Type B pancreatic cell (in vitro differentiated cells): ENCODE data around the gene TUNAR. TPM values are rescaled to one million over a fixed set of nuclear protein-coding genes. Genes with fewer than 3 reads are reported as not detected.

Experiments used
- DNase-seq: peaks from one replicate; pipeline ENCODE4 v3.0.0; 2021; ENCODE audit warnings: mixed read lengths; ENCODE audit not compliant: unreplicated experiment; ENCODE audit errors: extremely low spot score
- H3K27ac Mint-ChIP-seq: 2 replicates; pipeline ENCODE4 v1.8.0; 2021; ENCODE audit warnings: mild to moderate bottlenecking, mixed read lengths
- H3K27me3 Mint-ChIP-seq: 2 replicates; pipeline ENCODE4 v1.8.0; 2021; ENCODE audit warnings: mixed read lengths
- H3K36me3 Mint-ChIP-seq: 2 replicates; pipeline ENCODE4 v1.8.0; 2021; ENCODE audit warnings: mixed read lengths
- H3K4me1 Mint-ChIP-seq: one replicate; pipeline ENCODE4 v1.8.0; 2021; ENCODE audit warnings: mixed read lengths; ENCODE audit not compliant: unreplicated experiment
- H3K4me3 Mint-ChIP-seq: 2 replicates; pipeline ENCODE4 v1.8.0; 2021; ENCODE audit warnings: mild to moderate bottlenecking, mixed read lengths
- H3K9me3 Mint-ChIP-seq: 2 replicates; pipeline ENCODE4 v1.8.0; 2021; ENCODE audit warnings: mixed read lengths
- total RNA-seq: library from RNA; stranded (reverse); gene quantifications from 2 replicates; pipeline ENCODE4 v1.2.1, GENCODE V29; 2021; ENCODE audit warnings: low replicate concordance
- TF ChIP-seq, protein P1 (sequence below): fragments of 200-600 bp; sonication (generic); conservative IDR thresholded peaks from 2 replicates; pipeline ENCODE4 v1.5.0; 2021; ENCODE audit warnings: antibody characterized with exemption, mild to moderate bottlenecking

TUNAR gene
- total RNA-seq, 1 donor from 2014 or later = 7.4 TPM

GRCh38 chr14:95838862-95839261 is 37.8 kb upstream of the TUNAR start:
- Mint-ChIP-seq H3K27me3 (peaks cover 20% of the 10 kb centered on the region), H3K4me1 (peaks cover 3% of the 10 kb centered on the region), H3K36me3 (no peaks in the 10 kb centered on the region), H3K9me3 (no peaks in the 10 kb centered on the region), H3K27ac (no peak overlapping the region), H3K4me3 (no peak overlapping the region)
- no peak for DNase-seq
- TF ChIP-seq, protein P1, sequence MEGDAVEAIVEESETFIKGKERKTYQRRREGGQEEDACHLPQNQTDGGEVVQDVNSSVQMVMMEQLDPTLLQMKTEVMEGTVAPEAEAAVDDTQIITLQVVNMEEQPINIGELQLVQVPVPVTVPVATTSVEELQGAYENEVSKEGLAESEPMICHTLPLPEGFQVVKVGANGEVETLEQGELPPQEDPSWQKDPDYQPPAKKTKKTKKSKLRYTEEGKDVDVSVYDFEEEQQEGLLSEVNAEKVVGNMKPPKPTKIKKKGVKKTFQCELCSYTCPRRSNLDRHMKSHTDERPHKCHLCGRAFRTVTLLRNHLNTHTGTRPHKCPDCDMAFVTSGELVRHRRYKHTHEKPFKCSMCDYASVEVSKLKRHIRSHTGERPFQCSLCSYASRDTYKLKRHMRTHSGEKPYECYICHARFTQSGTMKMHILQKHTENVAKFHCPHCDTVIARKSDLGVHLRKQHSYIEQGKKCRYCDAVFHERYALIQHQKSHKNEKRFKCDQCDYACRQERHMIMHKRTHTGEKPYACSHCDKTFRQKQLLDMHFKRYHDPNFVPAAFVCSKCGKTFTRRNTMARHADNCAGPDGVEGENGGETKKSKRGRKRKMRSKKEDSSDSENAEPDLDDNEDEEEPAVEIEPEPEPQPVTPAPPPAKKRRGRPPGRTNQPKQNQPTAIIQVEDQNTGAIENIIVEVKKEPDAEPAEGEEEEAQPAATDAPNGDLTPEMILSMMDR = no peak

- no peak overlapping the region for H3K27ac Mint-ChIP-seq
- no peaks in the 10 kb centered on the region for H3K36me3 Mint-ChIP-seq
- TF ChIP-seq, protein P1 = no peak
- peaks cover 3% of the 10 kb centered on the region for H3K4me1 Mint-ChIP-seq
- peaks cover 19% of the 10 kb centered on the region for H3K27me3 Mint-ChIP-seq
- no peak overlapping the region for H3K4me3 Mint-ChIP-seq
- DNase-seq = no peak
- H3K9me3 Mint-ChIP-seq = no peaks in the 10 kb centered on the region
Measured at GRCh38 chr14:95840094-95840700, 36.4 kb upstream of the TUNAR start.

GRCh38 chr14:95841668-95842067 is 35.0 kb upstream of the TUNAR start:
- Mint-ChIP-seq H3K36me3 (no peaks in the 10 kb centered on the region), H3K27ac (no peak overlapping the region), H3K4me1 (no peaks in the 10 kb centered on the region), H3K27me3 (peaks cover 24% of the 10 kb centered on the region), H3K9me3 (no peaks in the 10 kb centered on the region), H3K4me3 (no peak overlapping the region)
- TF ChIP-seq, protein P1 = no peak
- no peak for DNase-seq

GRCh38 chr14:95849761-95850160 is 26.9 kb upstream of the TUNAR start:
- no peaks in the 10 kb centered on the region for H3K9me3 Mint-ChIP-seq
- H3K4me1 Mint-ChIP-seq = no peaks in the 10 kb centered on the region
- TF ChIP-seq, protein P1 = no peak
- no peak overlapping the region for H3K4me3 Mint-ChIP-seq
- H3K27ac Mint-ChIP-seq = no peak overlapping the region
- peaks cover 50% of the 10 kb centered on the region for H3K27me3 Mint-ChIP-seq
- H3K36me3 Mint-ChIP-seq = no peaks in the 10 kb centered on the region
- DNase-seq = no peak

GRCh38 chr14:95850429-95850828 is 26.2 kb upstream of the TUNAR start:
- TF ChIP-seq, protein P1 = no peak
- Mint-ChIP-seq H3K9me3 (no peaks in the 10 kb centered on the region), H3K4me3 (no peak overlapping the region), H3K36me3 (no peaks in the 10 kb centered on the region), H3K27me3 (peaks cover 48% of the 10 kb centered on the region), H3K4me1 (no peaks in the 10 kb centered on the region), H3K27ac (no peak overlapping the region)
- DNase-seq = no peak

DNA sequence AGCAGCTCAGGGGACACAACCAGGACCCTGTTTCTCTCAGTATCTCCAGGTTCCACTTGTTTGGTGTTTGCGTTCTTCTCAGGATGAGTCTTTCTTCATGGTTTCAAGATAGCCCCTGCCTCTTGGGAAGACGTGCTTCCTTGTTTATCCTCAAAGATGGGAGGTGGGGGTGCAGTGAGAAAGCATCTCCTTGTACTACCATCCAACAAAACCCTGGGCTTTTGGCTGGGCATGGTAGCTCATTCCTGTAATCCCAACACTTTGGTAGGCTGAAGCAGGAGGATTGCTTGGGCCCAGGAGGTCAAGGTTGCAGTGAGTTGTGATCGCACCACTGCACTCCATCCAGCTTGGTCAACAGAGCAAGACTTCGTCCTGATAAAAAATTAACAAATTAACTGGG is 21.0 kb upstream of the TUNAR start:
- Mint-ChIP-seq H3K4me3 (no peak overlapping the region), H3K36me3 (no peaks in the 10 kb centered on the region), H3K9me3 (no peaks in the 10 kb centered on the region), H3K27ac (no peak overlapping the region), H3K4me1 (no peaks in the 10 kb centered on the region), H3K27me3 (peaks cover 30% of the 10 kb centered on the region)
- DNase-seq = no peak
- TF ChIP-seq, protein P1 = no peak
